Measurements from ENCODE around the gene PCBP3.

- TF ChIP-seq CTCF (IDR thresholded peaks at IDR 0.05; ENCODE audit: borderline replicate concordance, extremely low read depth, low read length, poor library complexity, severe bottlenecking) (no peak), EZH2 (IDR thresholded peaks at IDR 0.05; ENCODE audit: borderline replicate concordance, low read depth, low read length, severe bottlenecking) (no peak)
Measured at GRCh38 chr21:45748593-45748992, 105.1 kb downstream of the PCBP3 start.
